ENCODE measurements around the gene HDAC8. TPM values are rescaled to one million over a fixed set of nuclear protein-coding genes. Genes with fewer than 3 reads are reported as not detected.

The HDAC8 gene
- total and polyA plus RNA-seq, 9 of the 15 experiments (the other 6 are each of a cell fraction or from before 2014, with no cell fraction given): 18.9 to 53.8 (median 28.7) TPM

DNA sequence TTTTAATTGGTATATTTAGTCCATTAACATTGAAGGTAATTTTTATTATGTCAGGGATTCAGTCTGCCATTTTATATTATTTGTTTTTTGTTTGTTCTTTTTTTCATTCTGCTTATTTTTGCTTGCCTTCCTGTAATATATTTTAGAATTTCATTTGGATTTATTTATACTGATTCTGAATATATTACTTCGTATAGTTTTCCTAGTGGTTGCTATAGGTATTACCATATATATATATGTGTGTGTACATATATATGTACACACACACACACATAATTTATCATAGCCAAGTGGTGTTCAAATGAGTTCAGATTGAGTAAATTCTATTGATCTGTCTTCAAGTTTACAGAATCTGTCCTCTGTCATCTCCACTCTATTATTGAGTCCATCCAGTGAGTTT lies 278.1 kb downstream of the HDAC8 start:
- 0% methylated on average over 1 of the region's 1 CpG for WGBS (ENCODE audit: insufficient coverage, low coverage, missing lambda C conversion rate)
- Histone ChIP-seq H3K27ac (ENCODE audit: extremely low read depth, low read depth, low read length) (no peak overlapping the region), H3K9ac (ENCODE audit: insufficient read depth in 1 of 2, low read depth in 2 of 2, low read length in 2 of 2) (no peak overlapping the region), H2AFZ (ENCODE audit: low read depth, low read length) (no peak overlapping the region), H3K9me1 (ENCODE audit: control insufficient read depth, insufficient read depth, low read length) (no peaks in the 10 kb centered on the region), H3K27me3 (ENCODE audit: control insufficient read depth in 2 of 2, insufficient read depth in 2 of 2, low read length in 2 of 2) (no peaks in the 10 kb centered on the region), H3K9me3 (replicated peaks; ENCODE audit: control insufficient read depth, insufficient read depth, low read depth, low read length) (no peaks in the 10 kb centered on the region), H4K20me1 (replicated peaks; ENCODE audit: control insufficient read depth, insufficient read depth, low read length) (no peaks in the 10 kb centered on the region), H3K4me1 (replicated peaks in 1 of 2; ENCODE audit: control insufficient read depth in 2 of 2, insufficient read depth in 2 of 2, low read length in 2 of 2) (no peaks in the 10 kb centered on the region; a peak in 1 of 5 replicates), H3K36me3 (ENCODE audit: control insufficient read depth, insufficient read depth, low read length) (no peaks in the 10 kb centered on the region), H3K79me2 (ENCODE audit: control insufficient read depth, insufficient read depth, low read length) (no peaks in the 10 kb centered on the region), H3K4me3 (no peak overlapping the region), H3K4me2 (ENCODE audit: insufficient read depth, low read length) (no peak overlapping the region)
- DNase-seq (ENCODE audit: extremely low read depth in 1 of 4, low spot score in 3 of 4) (no peak), FAIRE-seq (no peak), ATAC-seq (no peak)
- TF ChIP-seq, protein P1, sequence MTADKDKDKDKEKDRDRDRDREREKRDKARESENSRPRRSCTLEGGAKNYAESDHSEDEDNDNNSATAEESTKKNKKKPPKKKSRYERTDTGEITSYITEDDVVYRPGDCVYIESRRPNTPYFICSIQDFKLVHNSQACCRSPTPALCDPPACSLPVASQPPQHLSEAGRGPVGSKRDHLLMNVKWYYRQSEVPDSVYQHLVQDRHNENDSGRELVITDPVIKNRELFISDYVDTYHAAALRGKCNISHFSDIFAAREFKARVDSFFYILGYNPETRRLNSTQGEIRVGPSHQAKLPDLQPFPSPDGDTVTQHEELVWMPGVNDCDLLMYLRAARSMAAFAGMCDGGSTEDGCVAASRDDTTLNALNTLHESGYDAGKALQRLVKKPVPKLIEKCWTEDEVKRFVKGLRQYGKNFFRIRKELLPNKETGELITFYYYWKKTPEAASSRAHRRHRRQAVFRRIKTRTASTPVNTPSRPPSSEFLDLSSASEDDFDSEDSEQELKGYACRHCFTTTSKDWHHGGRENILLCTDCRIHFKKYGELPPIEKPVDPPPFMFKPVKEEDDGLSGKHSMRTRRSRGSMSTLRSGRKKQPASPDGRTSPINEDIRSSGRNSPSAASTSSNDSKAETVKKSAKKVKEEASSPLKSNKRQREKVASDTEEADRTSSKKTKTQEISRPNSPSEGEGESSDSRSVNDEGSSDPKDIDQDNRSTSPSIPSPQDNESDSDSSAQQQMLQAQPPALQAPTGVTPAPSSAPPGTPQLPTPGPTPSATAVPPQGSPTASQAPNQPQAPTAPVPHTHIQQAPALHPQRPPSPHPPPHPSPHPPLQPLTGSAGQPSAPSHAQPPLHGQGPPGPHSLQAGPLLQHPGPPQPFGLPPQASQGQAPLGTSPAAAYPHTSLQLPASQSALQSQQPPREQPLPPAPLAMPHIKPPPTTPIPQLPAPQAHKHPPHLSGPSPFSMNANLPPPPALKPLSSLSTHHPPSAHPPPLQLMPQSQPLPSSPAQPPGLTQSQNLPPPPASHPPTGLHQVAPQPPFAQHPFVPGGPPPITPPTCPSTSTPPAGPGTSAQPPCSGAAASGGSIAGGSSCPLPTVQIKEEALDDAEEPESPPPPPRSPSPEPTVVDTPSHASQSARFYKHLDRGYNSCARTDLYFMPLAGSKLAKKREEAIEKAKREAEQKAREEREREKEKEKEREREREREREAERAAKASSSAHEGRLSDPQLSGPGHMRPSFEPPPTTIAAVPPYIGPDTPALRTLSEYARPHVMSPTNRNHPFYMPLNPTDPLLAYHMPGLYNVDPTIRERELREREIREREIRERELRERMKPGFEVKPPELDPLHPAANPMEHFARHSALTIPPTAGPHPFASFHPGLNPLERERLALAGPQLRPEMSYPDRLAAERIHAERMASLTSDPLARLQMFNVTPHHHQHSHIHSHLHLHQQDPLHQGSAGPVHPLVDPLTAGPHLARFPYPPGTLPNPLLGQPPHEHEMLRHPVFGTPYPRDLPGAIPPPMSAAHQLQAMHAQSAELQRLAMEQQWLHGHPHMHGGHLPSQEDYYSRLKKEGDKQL (CRISPR knock-in tag; IDR thresholded peaks at IDR 0.05; ENCODE audit: borderline replicate concordance): no peak
- TF ChIP-seq NCOA2 (IDR thresholded peaks at IDR 0.05; ENCODE audit: partially characterized antibody in 2 of 2): no peak
- no peak for TF ChIP-seq RBFOX2 (IDR thresholded peaks at IDR 0.05; ENCODE audit: low read depth, low read length)
- ChIA-PET CTCF (ENCODE audit: low intra/inter-chr PET ratio) (interaction anchor here (0.7 kb wide), 1 partner anchor 248 kb away, joined by 4 read pairs; no protein-coding TSS in a partner anchor), POLR2A (no interaction called here)
- in situ Hi-C loops (cut with MboI): no loop called here
- intact Hi-C loops (cut with micrococcal nuclease): no loop called here
- BruUV-seq (replicated peaks): no TSS peak
